Thyroid gland (tissue), 4 donors: ENCODE measurements around the gene ERICH6.

Source experiments
- POLR2A ChIP-seq, 2 donors: fragments of 450-650 bp; IDR thresholded peaks; one replicate each; pipeline ENCODE4 v1.6.1; 2017; ENCODE audit warnings: antibody characterized with exemption in 2 of 2, mild to moderate bottlenecking in 2 of 2, moderate library complexity in 1 of 2
- TF ChIP-seq, protein P1 (sequence below), 6 experiments: fragments of 200-600 bp in 3 of 6; fragments of 450-650 bp in 3 of 6; sonication (generic) in 3 of 6; IDR thresholded peaks; one replicate each; pipeline ENCODE4 v1.5.1; 2016 to 2019; ENCODE audit warnings: antibody characterized with exemption in 6 of 6, mild to moderate bottlenecking in 2 of 6, inconsistent platforms in 1 of 6, moderate library complexity in 1 of 6

DNA sequence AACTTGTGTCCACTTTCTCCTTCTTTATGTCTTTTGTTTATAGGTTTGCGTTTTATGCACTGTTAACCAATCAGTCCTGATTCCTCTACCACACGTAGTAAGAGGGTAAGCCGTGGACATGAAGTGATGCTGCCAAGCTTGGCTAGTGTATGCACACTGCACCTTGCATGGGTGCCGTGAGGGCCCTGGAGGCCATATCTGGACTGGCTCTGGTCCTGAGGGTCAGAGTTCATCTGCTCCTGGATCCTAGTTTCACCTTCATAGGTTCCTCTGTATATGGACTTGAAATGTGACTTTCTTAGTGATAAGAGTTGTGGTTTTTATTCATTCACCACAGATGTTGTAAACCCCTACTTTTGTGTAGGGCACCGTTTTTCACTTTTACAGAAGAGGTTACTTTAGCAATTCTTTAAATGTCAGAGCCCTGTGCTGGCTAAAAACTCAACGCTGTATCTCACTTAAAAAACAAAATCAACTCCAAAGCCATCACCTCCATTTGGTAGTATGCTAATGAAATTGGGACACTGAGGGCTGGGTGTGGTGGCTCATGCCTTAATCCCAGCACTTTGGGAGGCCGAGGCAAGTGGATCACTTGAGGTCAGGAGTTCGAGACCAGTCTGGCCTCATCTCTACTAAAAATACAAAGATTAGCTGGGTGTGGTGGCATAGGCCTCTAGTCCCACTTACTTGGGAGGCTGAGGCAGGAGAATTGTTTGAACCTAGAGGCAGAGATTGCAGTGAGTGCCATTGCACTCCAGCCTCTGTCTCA is 36.3 kb upstream of the ERICH6 start:
- TF ChIP-seq, protein P1, sequence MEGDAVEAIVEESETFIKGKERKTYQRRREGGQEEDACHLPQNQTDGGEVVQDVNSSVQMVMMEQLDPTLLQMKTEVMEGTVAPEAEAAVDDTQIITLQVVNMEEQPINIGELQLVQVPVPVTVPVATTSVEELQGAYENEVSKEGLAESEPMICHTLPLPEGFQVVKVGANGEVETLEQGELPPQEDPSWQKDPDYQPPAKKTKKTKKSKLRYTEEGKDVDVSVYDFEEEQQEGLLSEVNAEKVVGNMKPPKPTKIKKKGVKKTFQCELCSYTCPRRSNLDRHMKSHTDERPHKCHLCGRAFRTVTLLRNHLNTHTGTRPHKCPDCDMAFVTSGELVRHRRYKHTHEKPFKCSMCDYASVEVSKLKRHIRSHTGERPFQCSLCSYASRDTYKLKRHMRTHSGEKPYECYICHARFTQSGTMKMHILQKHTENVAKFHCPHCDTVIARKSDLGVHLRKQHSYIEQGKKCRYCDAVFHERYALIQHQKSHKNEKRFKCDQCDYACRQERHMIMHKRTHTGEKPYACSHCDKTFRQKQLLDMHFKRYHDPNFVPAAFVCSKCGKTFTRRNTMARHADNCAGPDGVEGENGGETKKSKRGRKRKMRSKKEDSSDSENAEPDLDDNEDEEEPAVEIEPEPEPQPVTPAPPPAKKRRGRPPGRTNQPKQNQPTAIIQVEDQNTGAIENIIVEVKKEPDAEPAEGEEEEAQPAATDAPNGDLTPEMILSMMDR (IDR thresholded peaks at IDR 0.05), result no peak
- TF ChIP-seq POLR2A (IDR thresholded peaks at IDR 0.05), result no peak
